ENCODE results near the gene PLOD1.
A peak's percentile ranks its signal among the peaks of the same experiment; 100 is the strongest.
"Not testable (repeated sequence)": the region's sequence is repeated elsewhere in the genome, so short reads cannot be mapped to it uniquely, and the experiment has no call there.

PLOD1 gene

GRCh38 chr1:11913291-11913690, 21.2 kb upstream of the PLOD1 start:
- DNase-seq: no peak

GRCh38 chr1:11914024-11914423, 20.5 kb upstream of the PLOD1 start:
- DNase-seq: no peak

- DNase-seq: no peak
These were observed 15.6 kb upstream of the PLOD1 start for GRCh38 chr1:11918799-11919519.

GRCh38 chr1:11919621-11920020, 14.9 kb upstream of the PLOD1 start:
- DNase-seq: no peak

- DNase-seq: no peak
These were observed 14.1 kb upstream of the PLOD1 start for GRCh38 chr1:11920239-11920903.

- no peak for DNase-seq
These were observed 13.5 kb upstream of the PLOD1 start for GRCh38 chr1:11921022-11921421.

- no peak for DNase-seq
These were observed 11.3 kb upstream of the PLOD1 start for GRCh38 chr1:11923069-11923826.

- no peak for DNase-seq
These were observed 10.7 kb upstream of the PLOD1 start for GRCh38 chr1:11923827-11924113.

GRCh38 chr1:11924334-11925195, 10.0 kb upstream of the PLOD1 start:
- DNase-seq: no peak

- DNase-seq: not testable (repeated sequence)
These were observed 9.2 kb upstream of the PLOD1 start for GRCh38 chr1:11925196-11925937.

- DNase-seq: no peak
These were observed 8.6 kb upstream of the PLOD1 start for GRCh38 chr1:11925938-11926292.

- no peak for DNase-seq
These were observed 6.5 kb upstream of the PLOD1 start for GRCh38 chr1:11927866-11928592.

GRCh38 chr1:11929849-11930248, 4.7 kb upstream of the PLOD1 start:
- no peak for DNase-seq

GRCh38 chr1:11930571-11931445, 3.7 kb upstream of the PLOD1 start:
- DNase-seq: peak; percentile 59

- DNase-seq: no peak
These were observed 2.7 kb upstream of the PLOD1 start for GRCh38 chr1:11931845-11932244.

GRCh38 chr1:11935057-11935412, 518 bp downstream of the PLOD1 start:
- DNase-seq: no peak

GRCh38 chr1:11935733-11936132, 1.2 kb downstream of the PLOD1 start:
- not testable (repeated sequence) for DNase-seq

GRCh38 chr1:11938722-11939526, 4.4 kb downstream of the PLOD1 start:
- no peak for DNase-seq

- not testable (repeated sequence) for DNase-seq
These were observed 5.3 kb downstream of the PLOD1 start for GRCh38 chr1:11939794-11940193.

All from 8988T (cell line).